ENCODE data around the gene RIPOR3. TPM values are rescaled to one million over a fixed set of nuclear protein-coding genes. Genes with fewer than 3 reads are reported as not detected.

RIPOR3 gene
- polyA plus RNA-seq, 1 of the 3 experiments (the other 2 are of a cell fraction), result 1.2 TPM

DNA sequence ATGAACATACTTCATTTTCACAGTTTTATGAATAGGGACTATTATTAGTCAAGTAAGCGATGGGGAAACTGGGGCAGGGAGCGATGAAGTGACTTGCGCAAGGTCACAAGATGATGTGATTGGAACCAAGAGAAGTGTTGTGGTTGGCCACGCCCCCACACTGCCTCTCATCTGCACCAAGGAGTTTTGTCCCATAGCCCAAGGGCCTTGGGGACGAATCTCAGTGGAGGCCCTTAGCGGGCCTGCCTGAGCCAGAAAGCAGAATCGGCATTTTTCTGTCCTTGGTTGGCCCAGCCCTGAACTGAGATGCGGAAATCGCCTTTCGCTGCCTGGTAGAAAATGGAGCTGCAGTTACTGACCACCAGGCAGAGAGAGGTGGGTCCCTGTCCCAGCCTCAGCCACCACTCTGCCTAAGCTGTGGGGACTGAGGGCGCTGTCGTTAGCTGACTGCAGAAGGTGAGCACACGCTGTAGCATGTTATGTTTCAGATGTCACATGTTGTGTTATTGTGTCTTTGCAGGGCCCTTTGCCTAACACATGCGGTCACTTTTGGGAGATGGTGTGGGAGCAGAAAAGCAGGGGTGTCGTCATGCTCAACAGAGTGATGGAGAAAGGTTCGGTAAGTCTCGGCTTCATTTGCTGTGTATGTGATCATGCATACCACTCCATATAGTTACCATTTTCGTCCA, 123.3 kb downstream of the RIPOR3 start:
- peaks cover 39% of the 10 kb centered on the region for H3K79me2 ChIP-seq (ENCODE audit: insufficient read depth)
- H3K36me3 ChIP-seq (replicated peaks in 1 of 2; ENCODE audit: control insufficient read depth in 1 of 2, insufficient read depth in 2 of 2, low read length in 1 of 2), result peaks cover 22 to 43% of the 10 kb centered on the region in 2 experiments
- WGBS (ENCODE audit: low lambda C conversion rate), result 96% methylated on average over 14 of the region's 18 CpGs
- peaks cover 22% of the 10 kb centered on the region for H4K20me1 ChIP-seq (ENCODE audit: insufficient read depth)
- H3K9me3 ChIP-seq, result no peaks in the 10 kb centered on the region
- no peak overlapping the region for H2AFZ ChIP-seq (ENCODE audit: low read depth)
- H3K9ac ChIP-seq, result no peak overlapping the region
- ChIA-PET POLR2A (no interaction called here), CTCF (interaction anchor here (1.1 kb wide), 1 partner anchor 15 kb away, joined by 3 read pairs; no protein-coding TSS in a partner anchor)
- no peak overlapping the region for H3K4me3 ChIP-seq (ENCODE audit: low read depth in 2 of 2, low read length in 1 of 2)
- no peaks in the 10 kb centered on the region for H3K9me2 ChIP-seq
- DNase-seq, result no peak
- no peak for TF ChIP-seq GABPA (IDR thresholded peaks at IDR 0.05; ENCODE audit: low read depth)
- no peak for TF ChIP-seq EZH2phosphoT487 (IDR thresholded peaks at IDR 0.05; ENCODE audit: borderline replicate concordance, low read depth)
- no peak for TF ChIP-seq EP300 (IDR thresholded peaks at IDR 0.05; ENCODE audit: borderline replicate concordance in 1 of 2, low read depth in 1 of 2, low read length in 1 of 2)
- no peak for TF ChIP-seq RXRA (IDR thresholded peaks at IDR 0.05; ENCODE audit: borderline replicate concordance, low read depth)
- TF ChIP-seq USF2 (IDR thresholded peaks at IDR 0.05; ENCODE audit: borderline replicate concordance, low read depth, low read length), result no peak
- no peak for TF ChIP-seq RFX5 (IDR thresholded peaks at IDR 0.05; ENCODE audit: low read length)
- no peak for TF ChIP-seq NRF1 (IDR thresholded peaks at IDR 0.05; ENCODE audit: low read depth, low read length)
- TF ChIP-seq ZBTB33 (IDR thresholded peaks at IDR 0.05; ENCODE audit: borderline replicate concordance, low read depth), result no peak
- TF ChIP-seq MEF2A (IDR thresholded peaks at IDR 0.05; ENCODE audit: borderline replicate concordance, low read depth), result no peak
- TF ChIP-seq, protein P1, sequence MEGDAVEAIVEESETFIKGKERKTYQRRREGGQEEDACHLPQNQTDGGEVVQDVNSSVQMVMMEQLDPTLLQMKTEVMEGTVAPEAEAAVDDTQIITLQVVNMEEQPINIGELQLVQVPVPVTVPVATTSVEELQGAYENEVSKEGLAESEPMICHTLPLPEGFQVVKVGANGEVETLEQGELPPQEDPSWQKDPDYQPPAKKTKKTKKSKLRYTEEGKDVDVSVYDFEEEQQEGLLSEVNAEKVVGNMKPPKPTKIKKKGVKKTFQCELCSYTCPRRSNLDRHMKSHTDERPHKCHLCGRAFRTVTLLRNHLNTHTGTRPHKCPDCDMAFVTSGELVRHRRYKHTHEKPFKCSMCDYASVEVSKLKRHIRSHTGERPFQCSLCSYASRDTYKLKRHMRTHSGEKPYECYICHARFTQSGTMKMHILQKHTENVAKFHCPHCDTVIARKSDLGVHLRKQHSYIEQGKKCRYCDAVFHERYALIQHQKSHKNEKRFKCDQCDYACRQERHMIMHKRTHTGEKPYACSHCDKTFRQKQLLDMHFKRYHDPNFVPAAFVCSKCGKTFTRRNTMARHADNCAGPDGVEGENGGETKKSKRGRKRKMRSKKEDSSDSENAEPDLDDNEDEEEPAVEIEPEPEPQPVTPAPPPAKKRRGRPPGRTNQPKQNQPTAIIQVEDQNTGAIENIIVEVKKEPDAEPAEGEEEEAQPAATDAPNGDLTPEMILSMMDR (IDR thresholded peaks at IDR 0.05), result no peak
- no peak for TF ChIP-seq FOXM1 (IDR thresholded peaks at IDR 0.05; ENCODE audit: low read depth)
- TF ChIP-seq CHD2 (IDR thresholded peaks at IDR 0.05; ENCODE audit: low read length, partially characterized antibody), result no peak
- TF ChIP-seq YY1 (IDR thresholded peaks at IDR 0.05; ENCODE audit: low read depth), result no peak
- no peak for TF ChIP-seq JUND (IDR thresholded peaks at IDR 0.05)
- TF ChIP-seq USF1 (IDR thresholded peaks at IDR 0.05; ENCODE audit: borderline replicate concordance, low read depth), result no peak
- TF ChIP-seq IRF3 (IDR thresholded peaks at IDR 0.05; ENCODE audit: low read depth, low read length), result no peak
- TF ChIP-seq ELF1 (IDR thresholded peaks at IDR 0.05), result no peak
- TF ChIP-seq TCF12 (IDR thresholded peaks at IDR 0.05), result no peak
- H3K27ac ChIP-seq (ENCODE audit: low read depth in 2 of 2, low read length in 1 of 2), result no peak overlapping the region
- no peaks in the 10 kb centered on the region for H3K27me3 ChIP-seq (ENCODE audit: insufficient read depth)
- H3F3A ChIP-seq (replicated peaks; ENCODE audit: insufficient read depth), result peaks cover 5% of the 10 kb centered on the region
- no peak overlapping the region for H3K4me2 ChIP-seq
- peaks cover 21 to 25% of the 10 kb centered on the region in 2 experiments; a peak in 3 of 4 replicates for H3K4me1 ChIP-seq (ENCODE audit: control insufficient read depth in 1 of 2, insufficient read depth in 2 of 2, low read depth in 1 of 2, low read length in 1 of 2)

Data from SK-N-SH (cell line).